Sigmoid colon (tissue), 7 donors: Measurements from ENCODE around the gene PRSS56. TPM values are rescaled to one million over a fixed set of nuclear protein-coding genes. Genes with fewer than 3 reads are reported as not detected.

ENCODE experiments used
- DNase-seq: peaks from one replicate; pipeline ENCODE4 v3.0.0-alpha.2; 2019
- H3K27ac ChIP-seq, 4 donors: fragments of 200-600 bp; sonication (generic); one replicate each; pipeline ENCODE4 v1.5.1; 2016 to 2019; ENCODE audit warnings: mild to moderate bottlenecking in 1 of 4
- H3K27me3 ChIP-seq, 3 donors: fragments of 200-600 bp; sonication (generic); one replicate each; pipeline ENCODE4 v1.5.1; 2019; ENCODE audit warnings: mild to moderate bottlenecking in 1 of 3
- H3K36me3 ChIP-seq, 4 donors: fragments of 200-600 bp; sonication (generic); one replicate each; pipeline ENCODE4 v1.5.1; 2016 to 2019
- H3K4me1 ChIP-seq, 4 donors: fragments of 200-600 bp; sonication (generic); one replicate each; pipeline ENCODE4 v1.5.1; 2017 to 2019
- H3K4me3 ChIP-seq, 4 donors: fragments of 200-600 bp; sonication (generic); one replicate each; pipeline ENCODE4 v1.5.1; 2017 to 2019; ENCODE audit warnings: mild to moderate bottlenecking in 2 of 4, moderate library complexity in 1 of 4
- H3K9me3 ChIP-seq, 4 donors: fragments of 200-600 bp in 3 of 4; sonication (generic) in 3 of 4; one replicate each; pipeline versions ENCODE4 v1.5.1 to v1.6.1; 2013 to 2019
- CTCF ChIP-seq, 4 experiments: fragments of 450-650 bp in 3 of 4; fragments of 200-600 bp in 1 of 4; IDR thresholded peaks; one replicate each; pipeline ENCODE4 v1.5.1; 2016 to 2019; ENCODE audit warnings: antibody characterized with exemption in 4 of 4, mild to moderate bottlenecking in 3 of 4, moderate library complexity in 2 of 4
- EP300 ChIP-seq, 4 donors: sonication (generic); formaldehyde crosslinking; IDR thresholded peaks; one replicate each; pipeline ENCODE4 v1.6.1; 2017; ENCODE audit warnings: antibody characterized with exemption in 4 of 4
- POLR2A ChIP-seq, 2 donors: fragments of 450-650 bp; IDR thresholded peaks; one replicate each; pipeline ENCODE4 v1.6.1; 2016; ENCODE audit warnings: antibody characterized with exemption in 2 of 2, mild to moderate bottlenecking in 2 of 2, moderate library complexity in 2 of 2
- POLR2AphosphoS5 ChIP-seq, 4 donors: sonication (generic); formaldehyde crosslinking; IDR thresholded peaks; one replicate each; pipeline ENCODE4 v1.6.1; 2017; ENCODE audit warnings: antibody characterized with exemption in 4 of 4
- WGBS, 2 donors: extraction: QIAGEN DNeasy Blood & Tissue Kit; methylation state at CpG; one replicate each; pipeline ENCODE4 v1.1.7; 2013; 5-methylcytosine and 5-hydroxymethylcytosine counted together
- intact Hi-C: fragments of 100-400 bp; cut with DNase I; formaldehyde crosslinking; loops from one replicate; pipeline ENCODE4 v1.15.1; 2023
- polyA plus RNA-seq, 3 donors: library from polyadenylated mRNA; stranded (reverse); fragments of 200-250 nt; gene quantifications; one replicate each; pipeline ENCODE4 v1.2.3, GENCODE V29; 2013
- total RNA-seq, 4 donors: library from RNA; depleted of rRNA; stranded (reverse); fragments of >200 nt; gene quantifications; one replicate each; pipeline ENCODE4 v1.1.0, GENCODE V29; 2016
- donor health status: healthy with polysubstance abuse.
- donor health status: Bipolar disorder and iron deficiency.
- donor health status: healthy.

PRSS56 gene
- total and polyA plus RNA-seq, 7 donors = not detected

- Histone ChIP-seq H3K36me3 (no peaks in the 10 kb centered on the region), H3K4me1 (no peaks in the 10 kb centered on the region), H3K9me3 (peaks cover 0 to 7% (median 0%) of the 10 kb centered on the region in 4 donors), H3K27me3 (peaks cover 3 to 52% (median 35%) of the 10 kb centered on the region in 3 donors), H3K27ac (no peak overlapping the region), H3K4me3 (no peak overlapping the region)
- TF ChIP-seq CTCF (IDR thresholded peaks at IDR 0.05) (no peak), EP300 (IDR thresholded peaks at IDR 0.05) (no peak), POLR2AphosphoS5 (IDR thresholded peaks at IDR 0.05) (no peak), POLR2A (IDR thresholded peaks at IDR 0.05) (no peak)
- DNase-seq = peak; percentile 56
- intact Hi-C loops = no loop called here
- WGBS, 2 donors = 70 to 85% methylated on average over 17 of the region's 17 CpGs
Measured at GRCh38 chr2:232540441-232541041, 20.4 kb downstream of the PRSS56 start.

- TF ChIP-seq EP300 (IDR thresholded peaks at IDR 0.05) = no peak
- no peak for TF ChIP-seq POLR2A (IDR thresholded peaks at IDR 0.05)
- no peak for TF ChIP-seq POLR2AphosphoS5 (IDR thresholded peaks at IDR 0.05)
- no peak for TF ChIP-seq CTCF (IDR thresholded peaks at IDR 0.05)
- Histone ChIP-seq H3K9me3 (peaks cover 0 to 2% (median 0%) of the 10 kb centered on the region in 4 donors), H3K27ac (no peak overlapping the region), H3K4me1 (no peaks in the 10 kb centered on the region), H3K27me3 (peaks cover 3 to 44% (median 30%) of the 10 kb centered on the region in 3 donors), H3K4me3 (no peak overlapping the region), H3K36me3 (no peaks in the 10 kb centered on the region)
- WGBS, 2 donors = 61 to 66% methylated on average over 19 of the region's 19 CpGs
- peak; percentile 34 for DNase-seq
- intact Hi-C loops = no loop called here
Measured at GRCh38 chr2:232541195-232541960, 21.2 kb downstream of the PRSS56 start.

- H3K27me3 ChIP-seq = peaks cover 3 to 36% (median 25%) of the 10 kb centered on the region in 3 donors
- no peak overlapping the region for H3K4me3 ChIP-seq
- H3K9me3 ChIP-seq = no peaks in the 10 kb centered on the region
- intact Hi-C loops = no loop called here
- no peak overlapping the region for H3K27ac ChIP-seq
- DNase-seq = peak; percentile 50
- TF ChIP-seq EP300 (IDR thresholded peaks at IDR 0.05) = no peak
- TF ChIP-seq POLR2AphosphoS5 (IDR thresholded peaks at IDR 0.05) = no peak
- WGBS, 2 donors = 53 to 68% methylated on average over 9 of the region's 9 CpGs
- no peaks in the 10 kb centered on the region for H3K4me1 ChIP-seq
- H3K36me3 ChIP-seq = no peaks in the 10 kb centered on the region
Measured at GRCh38 chr2:232541961-232542714, 21.9 kb downstream of the PRSS56 start.

- Histone ChIP-seq H3K27me3 (peaks cover 3 to 29% (median 17%) of the 10 kb centered on the region in 3 donors), H3K36me3 (no peaks in the 10 kb centered on the region), H3K9me3 (no peaks in the 10 kb centered on the region), H3K27ac (no peak overlapping the region), H3K4me1 (no peaks in the 10 kb centered on the region), H3K4me3 (no peak overlapping the region)
- intact Hi-C loops = no loop called here
- 91 to 92% methylated on average over 20 of the region's 20 CpGs for WGBS, 2 donors
- TF ChIP-seq EP300 (IDR thresholded peaks at IDR 0.05) (no peak), POLR2AphosphoS5 (IDR thresholded peaks at IDR 0.05) (no peak), CTCF (IDR thresholded peaks at IDR 0.05) (no peak), POLR2A (IDR thresholded peaks at IDR 0.05) (no peak)
- peak; percentile 53 for DNase-seq
Measured at GRCh38 chr2:232542715-232543467, 22.7 kb downstream of the PRSS56 start.
